Left ventricle myocardium inferior (tissue), 1 donor: ENCODE measurements around the gene ZBTB3. TPM values are rescaled to one million over a fixed set of nuclear protein-coding genes. Genes with fewer than 3 reads are reported as not detected.

Experiments used
- DNase-seq: peaks from one replicate; pipeline ENCODE4 v3.0.0-alpha.2; 2020
- H3K27ac ChIP-seq: fragments of 200-600 bp; replicated peaks from 2 replicates; pipeline ENCODE4 v1.8.0; 2021
- H3K27me3 ChIP-seq: fragments of 200-600 bp; 2 replicates; pipeline ENCODE4 v1.8.0; 2021; ENCODE audit warnings: low read depth
- H3K36me3 ChIP-seq: fragments of 200-600 bp; 2 replicates; pipeline ENCODE4 v1.8.0; 2021
- H3K4me1 ChIP-seq: fragments of 200-600 bp; 2 replicates; pipeline ENCODE4 v1.8.0; 2021
- H3K4me3 ChIP-seq: fragments of 200-600 bp; 2 replicates; pipeline ENCODE4 v1.8.0; 2021; ENCODE audit warnings: mild to moderate bottlenecking, moderate library complexity
- H3K9me3 ChIP-seq: fragments of 200-600 bp; replicated peaks from 2 replicates; pipeline ENCODE4 v1.8.0; 2021
- intact Hi-C: fragments of 100-400 bp; cut with micrococcal nuclease; formaldehyde crosslinking; loops from one replicate; pipeline ENCODE4 v1.11.0; 2022
- total RNA-seq: library from RNA; stranded (reverse); fragmentation: NEBNext Ultra II Directional; extraction: Animal tissue kit (Norgen Biotek cat#: 25700); gene quantifications from one replicate; pipeline ENCODE4 v1.2.1, GENCODE V29; 2021
- TF ChIP-seq, protein P1 (sequence below): fragments of 200-600 bp; IDR thresholded peaks from 2 replicates; pipeline ENCODE4 v1.8.0; 2021; ENCODE audit warnings: antibody characterized with exemption, mild to moderate bottlenecking, borderline replicate concordance
- donor health status: DM: no; HTN: yes; CAD: no; lungs with severe emphysema.

Gene ZBTB3
- total RNA-seq, 1 donor from 2014 or later: 9.5 TPM

- intact Hi-C loops: loop anchor here (5.0 kb wide), 1 partner anchor 76 kb away; no protein-coding TSS in a partner anchor
- no peaks in the 10 kb centered on the region for H3K27me3 ChIP-seq
- peak overlapping the region; percentile 100 for H3K27ac ChIP-seq
- TF ChIP-seq, protein P1, sequence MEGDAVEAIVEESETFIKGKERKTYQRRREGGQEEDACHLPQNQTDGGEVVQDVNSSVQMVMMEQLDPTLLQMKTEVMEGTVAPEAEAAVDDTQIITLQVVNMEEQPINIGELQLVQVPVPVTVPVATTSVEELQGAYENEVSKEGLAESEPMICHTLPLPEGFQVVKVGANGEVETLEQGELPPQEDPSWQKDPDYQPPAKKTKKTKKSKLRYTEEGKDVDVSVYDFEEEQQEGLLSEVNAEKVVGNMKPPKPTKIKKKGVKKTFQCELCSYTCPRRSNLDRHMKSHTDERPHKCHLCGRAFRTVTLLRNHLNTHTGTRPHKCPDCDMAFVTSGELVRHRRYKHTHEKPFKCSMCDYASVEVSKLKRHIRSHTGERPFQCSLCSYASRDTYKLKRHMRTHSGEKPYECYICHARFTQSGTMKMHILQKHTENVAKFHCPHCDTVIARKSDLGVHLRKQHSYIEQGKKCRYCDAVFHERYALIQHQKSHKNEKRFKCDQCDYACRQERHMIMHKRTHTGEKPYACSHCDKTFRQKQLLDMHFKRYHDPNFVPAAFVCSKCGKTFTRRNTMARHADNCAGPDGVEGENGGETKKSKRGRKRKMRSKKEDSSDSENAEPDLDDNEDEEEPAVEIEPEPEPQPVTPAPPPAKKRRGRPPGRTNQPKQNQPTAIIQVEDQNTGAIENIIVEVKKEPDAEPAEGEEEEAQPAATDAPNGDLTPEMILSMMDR: peak; percentile 95
- no peaks in the 10 kb centered on the region for H3K9me3 ChIP-seq
- H3K4me3 ChIP-seq: peak overlapping the region; percentile 99
- peaks cover 62% of the 10 kb centered on the region for H3K4me1 ChIP-seq
- peaks cover 36% of the 10 kb centered on the region for H3K36me3 ChIP-seq
- DNase-seq: peak; percentile 91
These were observed 32.5 kb upstream of the ZBTB3 start for GRCh38 chr11:62786318-62787004.

DNA sequence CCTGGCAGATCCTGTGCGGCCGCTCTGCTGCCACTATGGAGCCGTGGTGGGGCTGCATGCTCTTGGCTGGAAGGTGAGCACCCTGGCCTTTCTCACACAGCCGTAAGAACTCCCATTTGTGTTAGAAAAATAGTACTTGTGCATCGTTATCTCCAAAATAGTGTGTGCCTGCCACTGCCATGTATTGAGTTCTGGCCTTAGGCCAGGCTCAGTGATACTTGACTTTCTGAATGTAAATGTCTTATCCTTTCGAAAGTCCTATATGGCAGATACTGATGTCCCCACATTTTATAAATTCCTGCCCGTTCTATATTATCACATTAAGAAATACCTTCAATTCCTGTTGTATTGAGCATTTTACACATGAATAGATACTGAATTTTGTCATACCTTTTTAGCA, 28.8 kb upstream of the ZBTB3 start:
- Histone ChIP-seq H3K27ac (no peak overlapping the region), H3K4me1 (peaks cover 25% of the 10 kb centered on the region), H3K4me3 (no peak overlapping the region), H3K9me3 (no peaks in the 10 kb centered on the region), H3K36me3 (peaks cover 35% of the 10 kb centered on the region), H3K27me3 (no peaks in the 10 kb centered on the region)
- DNase-seq: no peak
- TF ChIP-seq, protein P1: no peak
- intact Hi-C loops: no loop called here

- TF ChIP-seq, protein P1: no peak
- intact Hi-C loops: no loop called here
- DNase-seq: no peak
- Histone ChIP-seq H3K27me3 (no peaks in the 10 kb centered on the region), H3K27ac (no peak overlapping the region), H3K36me3 (peaks cover 56% of the 10 kb centered on the region), H3K9me3 (no peaks in the 10 kb centered on the region), H3K4me1 (no peaks in the 10 kb centered on the region), H3K4me3 (no peak overlapping the region)
These were observed 24.5 kb upstream of the ZBTB3 start for GRCh38 chr11:62778441-62778840.

DNA sequence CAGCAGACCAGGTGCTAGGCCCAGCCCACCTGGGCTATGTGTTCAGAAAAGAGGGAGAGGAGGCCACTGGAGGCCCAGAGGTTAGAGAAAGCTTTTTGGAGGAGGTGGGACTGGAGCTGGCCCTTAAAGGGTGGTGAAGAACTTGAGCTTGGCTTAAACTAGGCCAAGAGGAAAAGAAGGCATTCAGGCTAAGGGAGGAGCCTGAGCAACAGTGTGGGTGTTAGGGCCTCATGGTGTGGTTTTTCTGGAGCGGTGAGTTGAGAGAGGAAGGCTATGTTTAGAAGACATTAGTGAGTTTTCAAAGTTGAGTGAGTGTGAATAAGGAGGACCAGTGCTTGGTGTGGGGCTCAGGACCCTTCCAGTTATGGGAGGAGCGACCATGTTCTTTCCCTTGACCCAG, 23.4 kb upstream of the ZBTB3 start:
- TF ChIP-seq, protein P1: no peak
- no peak for DNase-seq
- Histone ChIP-seq H3K4me1 (peaks cover 2% of the 10 kb centered on the region), H3K27ac (no peak overlapping the region), H3K4me3 (no peak overlapping the region), H3K36me3 (peaks cover 52% of the 10 kb centered on the region), H3K9me3 (no peaks in the 10 kb centered on the region), H3K27me3 (no peaks in the 10 kb centered on the region)
- intact Hi-C loops: no loop called here

- Histone ChIP-seq H3K9me3 (no peaks in the 10 kb centered on the region), H3K4me1 (peaks cover 17% of the 10 kb centered on the region), H3K4me3 (no peak overlapping the region), H3K27me3 (no peaks in the 10 kb centered on the region), H3K36me3 (peaks cover 44% of the 10 kb centered on the region), H3K27ac (no peak overlapping the region)
- TF ChIP-seq, protein P1: no peak
- no peak for DNase-seq
- intact Hi-C loops: no loop called here
These were observed 21.7 kb upstream of the ZBTB3 start for GRCh38 chr11:62775646-62776045.
